M059J (cell line): Measurements from ENCODE around the gene SIGLEC1. TPM values are rescaled to one million over a fixed set of nuclear protein-coding genes. Genes with fewer than 3 reads are reported as not detected.

Source experiments
- DNase-seq: peaks from one replicate; pipeline ENCODE4 v3.0.0-alpha.2; 2012; ENCODE audit warnings: low read depth
- total RNA-seq: library from RNA; depleted of rRNA; stranded (reverse); fragments of >200 nt; shearing (Covaris generic); gene quantifications from 2 replicates; pipeline ENCODE4 v1.2.3, GENCODE V29; 2014

SIGLEC1 gene
- total RNA-seq, 1 experiment from 2014 or later, result not detected

DNA sequence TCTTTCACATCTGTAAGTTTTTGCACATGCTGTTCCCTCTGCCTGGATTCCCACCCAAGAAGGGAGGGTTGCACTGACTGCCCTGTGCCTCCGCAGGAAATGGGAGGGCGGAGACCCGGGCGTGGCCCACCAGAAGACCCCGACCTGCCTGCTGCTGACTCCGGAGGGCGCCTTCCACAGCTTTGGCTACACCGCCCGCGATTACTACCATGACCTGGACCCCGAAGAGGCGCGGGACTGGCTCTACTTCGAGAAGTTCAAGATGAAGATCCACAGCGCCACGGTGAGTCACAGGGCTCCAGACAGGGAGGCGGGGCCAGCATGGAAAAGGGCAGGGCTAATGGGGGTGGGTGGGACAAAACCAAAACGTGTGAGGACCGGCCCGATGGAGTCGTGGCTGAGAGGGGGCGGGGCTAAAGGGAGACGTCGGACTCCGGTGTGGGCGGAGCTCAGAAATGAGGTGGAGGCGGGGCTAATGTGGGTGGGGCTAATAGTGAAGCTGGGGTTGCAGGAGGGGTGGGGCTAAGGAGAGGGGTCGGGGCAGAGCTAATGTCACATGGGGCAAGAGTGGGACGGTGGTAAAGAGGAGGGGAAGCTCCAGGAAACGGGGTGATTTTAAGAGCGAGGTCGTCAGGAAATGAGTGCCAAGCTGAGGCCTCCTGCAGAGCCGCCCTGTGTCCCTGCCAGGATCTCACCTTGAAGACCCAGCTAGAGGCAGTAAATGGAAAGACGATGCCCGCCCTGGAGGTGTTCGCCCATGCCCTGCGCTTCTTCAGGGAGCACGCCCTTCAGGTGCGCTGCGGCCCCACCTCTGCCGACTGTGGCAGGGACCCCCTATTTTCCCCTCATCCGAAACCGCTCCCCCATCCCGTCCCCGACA is 32.6 kb upstream of the SIGLEC1 start:
- peak; percentile 83 for DNase-seq

DNA sequence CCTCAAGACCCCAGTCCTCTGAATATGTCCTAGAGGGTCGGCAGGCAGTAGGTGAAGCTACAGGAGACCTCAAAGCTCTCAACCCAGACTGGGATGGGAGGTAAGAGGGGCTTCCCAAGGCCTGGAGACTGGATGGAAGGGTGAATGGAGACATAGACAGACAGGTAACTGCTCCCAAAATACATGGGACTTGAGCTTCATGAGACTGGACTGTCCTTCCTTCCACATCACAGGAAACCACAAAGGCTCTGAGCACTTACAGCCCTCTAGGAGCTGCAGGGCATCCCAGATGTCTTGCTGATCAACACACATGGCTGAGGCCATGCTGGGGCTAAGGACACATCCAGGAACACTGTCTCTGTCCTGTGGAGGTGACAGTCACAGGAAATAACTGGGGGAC is 31.6 kb upstream of the SIGLEC1 start:
- no peak for DNase-seq

DNA sequence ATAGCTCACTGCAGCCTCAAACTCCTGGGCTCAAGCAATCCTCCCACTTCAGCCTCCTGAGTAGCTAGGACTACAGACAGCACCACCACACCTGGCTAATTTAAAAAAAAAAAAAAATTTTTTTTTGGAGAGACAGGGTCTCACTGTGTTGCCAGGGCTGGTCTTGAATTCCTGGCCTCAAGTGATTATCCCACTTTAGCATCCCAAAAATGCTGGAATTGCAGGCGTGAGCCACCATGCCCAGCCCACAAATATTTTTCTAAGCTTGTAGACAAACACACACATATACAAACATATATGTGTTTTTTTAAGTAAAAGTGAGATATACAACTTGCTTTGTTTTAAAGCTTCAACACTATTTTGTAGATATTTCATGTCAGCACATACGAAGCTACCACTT is 30.9 kb upstream of the SIGLEC1 start:
- DNase-seq, result no peak

DNA sequence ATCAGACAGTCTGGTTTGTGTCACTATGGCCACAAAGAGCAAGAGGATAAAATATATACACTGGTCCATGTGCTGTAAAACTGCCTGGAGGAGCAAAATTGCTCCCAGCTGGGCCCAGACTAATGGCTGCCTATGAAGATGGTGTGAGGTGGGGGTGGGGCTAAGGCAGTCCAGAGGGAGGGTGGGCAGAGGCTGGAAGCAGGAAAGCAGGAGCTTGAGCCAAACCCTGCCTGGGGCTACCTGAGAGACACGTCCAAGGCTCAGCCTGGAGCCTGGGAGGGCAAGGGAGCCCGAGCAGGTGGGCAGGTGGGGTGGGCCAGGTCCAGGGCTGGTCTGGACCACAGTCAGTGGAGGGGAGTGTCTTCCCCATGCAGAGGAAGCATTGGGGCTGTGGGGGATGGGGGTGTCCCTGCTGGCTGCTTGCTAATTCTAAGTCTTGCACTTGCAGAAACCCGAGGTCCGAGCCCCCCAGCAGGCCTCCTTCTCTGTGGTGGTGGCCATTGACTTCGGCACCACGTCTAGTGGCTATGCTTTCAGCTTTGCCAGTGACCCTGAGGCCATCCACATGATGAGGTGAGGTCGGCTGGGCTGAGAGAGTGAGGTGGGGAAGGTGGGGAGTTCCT is 29.5 kb upstream of the SIGLEC1 start:
- DNase-seq, result no peak

DNA sequence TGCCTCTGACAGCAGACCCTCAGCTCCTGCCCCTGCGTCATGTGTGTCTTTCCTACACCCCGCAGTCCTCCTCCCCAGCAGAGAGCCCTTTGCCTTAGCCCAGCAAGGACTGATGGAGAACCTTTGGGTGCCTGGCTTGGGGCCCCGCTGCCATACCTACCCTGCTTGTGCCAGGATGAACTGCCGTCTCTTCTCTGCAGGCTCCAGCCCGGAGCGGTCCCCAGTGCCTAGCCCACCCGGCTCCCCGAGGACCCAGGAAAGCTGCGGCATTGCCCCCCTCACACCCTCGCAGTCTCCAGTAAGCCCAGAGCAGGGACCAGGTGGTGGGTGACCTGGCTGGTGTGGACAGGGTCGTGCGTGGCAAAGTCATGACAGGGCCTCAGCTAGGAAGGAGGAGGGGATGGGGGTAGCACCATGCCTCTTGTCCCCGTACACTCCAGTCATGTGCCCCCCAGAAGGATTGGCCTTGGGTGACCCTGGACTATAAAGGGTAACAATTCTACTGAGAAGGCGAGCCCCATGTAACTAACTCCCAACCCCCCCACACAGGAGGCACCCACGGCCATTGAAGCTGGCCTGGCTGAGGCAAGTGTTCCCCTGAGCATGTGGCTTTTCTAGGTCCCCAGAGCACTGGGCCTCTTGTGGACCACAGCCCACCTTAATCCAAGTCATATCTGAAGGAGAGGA is 28.4 kb upstream of the SIGLEC1 start:
- no peak for DNase-seq

DNA sequence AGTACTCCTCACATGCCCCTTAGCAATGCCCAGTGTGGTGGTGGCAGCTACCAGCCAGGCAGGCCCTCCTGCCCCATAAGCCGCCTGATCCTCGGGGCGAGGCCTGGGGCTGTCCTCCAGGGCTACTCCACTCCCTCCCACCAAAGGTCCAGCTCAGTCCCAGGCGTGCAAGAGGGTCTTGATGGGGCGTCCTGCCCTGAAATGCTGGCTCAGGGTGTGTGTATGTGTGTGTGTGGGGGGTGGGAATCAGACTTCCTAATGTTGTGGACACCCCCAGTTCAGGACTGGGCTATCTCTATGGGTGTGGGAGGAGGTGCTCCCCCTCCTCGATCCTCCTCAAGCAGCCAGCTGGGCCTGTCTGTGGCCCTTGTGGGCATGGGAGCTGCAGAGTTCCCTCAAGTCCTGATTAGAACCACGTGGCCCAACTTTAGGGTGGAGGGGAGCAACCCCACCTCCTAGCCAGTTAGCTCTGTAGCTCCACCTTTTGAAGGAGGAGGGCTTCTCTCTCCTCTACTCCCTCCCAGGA is 27.6 kb upstream of the SIGLEC1 start:
- no peak for DNase-seq

DNA sequence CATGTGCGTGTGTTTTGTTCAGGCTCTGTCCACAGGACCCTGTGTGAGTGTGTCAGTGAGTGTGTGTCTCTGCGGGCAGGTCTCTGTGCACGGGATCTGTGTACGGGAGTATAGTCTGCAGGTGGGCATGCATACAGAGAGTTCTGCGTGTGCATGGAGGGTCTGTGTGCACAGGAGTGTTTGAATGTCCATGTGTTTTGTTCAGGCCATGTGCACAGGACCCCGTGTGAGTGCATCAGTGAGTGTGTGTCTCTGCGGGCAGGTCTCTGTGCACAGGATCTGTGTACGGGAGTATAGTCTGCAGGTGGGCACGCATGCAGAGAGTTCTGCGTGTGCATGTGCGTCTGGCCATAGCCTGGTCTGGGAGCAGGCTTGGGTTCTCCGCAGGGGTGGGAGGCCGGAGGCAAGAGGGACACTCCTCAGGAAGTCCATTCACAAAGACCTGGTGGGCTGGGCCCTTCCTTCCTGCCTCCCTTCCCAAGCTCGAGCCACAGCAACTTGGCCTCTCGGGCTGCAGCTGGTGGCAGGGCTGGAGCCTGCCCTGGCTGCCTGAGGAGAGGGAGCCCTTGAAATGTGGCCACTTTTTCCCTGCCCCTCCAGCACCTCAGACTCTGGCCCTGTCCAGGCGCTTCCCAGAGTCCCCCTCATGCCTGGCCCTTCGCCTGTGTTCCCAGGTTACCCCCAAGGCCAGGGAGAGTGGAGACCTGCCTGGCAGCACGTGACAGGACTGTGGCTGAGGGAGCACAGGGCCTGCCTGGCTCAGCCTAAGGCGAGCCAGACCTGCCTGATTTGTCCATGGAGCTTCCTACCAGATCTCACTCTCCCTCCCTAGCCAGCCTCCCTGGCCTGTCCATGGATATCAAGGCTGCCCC is 26.9 kb upstream of the SIGLEC1 start:
- DNase-seq, result no peak

DNA sequence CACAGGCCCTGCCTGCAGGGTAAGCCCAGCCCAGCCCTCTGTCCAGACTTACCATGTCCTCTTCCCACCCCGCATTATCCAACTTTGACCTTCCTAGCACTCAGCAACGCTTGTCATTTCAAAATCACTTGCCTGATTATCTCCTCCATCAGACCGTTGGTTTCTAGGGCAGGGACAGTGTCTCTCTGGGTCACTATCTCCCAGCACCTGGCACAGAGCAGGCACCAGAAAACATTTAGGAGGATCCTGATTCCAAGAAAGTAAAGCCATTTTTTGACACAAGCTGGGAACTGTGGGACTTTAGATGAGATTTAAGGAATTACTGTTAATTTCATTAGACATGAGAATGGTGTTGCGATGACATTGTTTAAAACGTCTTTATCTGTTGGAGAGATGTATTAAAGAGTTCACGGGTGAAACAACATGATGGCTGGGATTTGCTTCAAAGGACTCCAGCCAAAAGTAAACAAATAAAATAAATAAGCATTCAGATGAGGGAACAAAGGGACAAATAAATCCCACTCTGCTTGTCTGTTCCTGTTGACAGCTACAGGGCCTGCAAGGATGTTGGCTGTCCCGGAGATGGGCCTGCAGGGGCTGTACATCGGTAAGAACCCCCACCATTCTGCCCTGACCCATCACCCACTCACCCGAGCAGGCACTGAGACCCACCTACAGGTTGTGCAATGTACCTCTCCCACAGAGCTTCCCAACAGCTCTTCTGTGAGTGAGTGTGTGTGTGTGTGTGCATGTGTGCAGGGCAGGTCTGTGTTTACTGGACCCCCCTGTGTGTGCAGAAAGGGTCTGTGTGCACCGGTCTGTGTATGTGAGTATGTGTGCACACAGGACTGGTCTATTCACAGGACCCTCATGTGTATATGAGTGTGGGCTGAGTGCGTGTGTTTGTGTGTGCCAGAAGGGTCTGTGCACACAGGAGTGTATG is 26.0 kb upstream of the SIGLEC1 start:
- DNase-seq, result no peak

DNA sequence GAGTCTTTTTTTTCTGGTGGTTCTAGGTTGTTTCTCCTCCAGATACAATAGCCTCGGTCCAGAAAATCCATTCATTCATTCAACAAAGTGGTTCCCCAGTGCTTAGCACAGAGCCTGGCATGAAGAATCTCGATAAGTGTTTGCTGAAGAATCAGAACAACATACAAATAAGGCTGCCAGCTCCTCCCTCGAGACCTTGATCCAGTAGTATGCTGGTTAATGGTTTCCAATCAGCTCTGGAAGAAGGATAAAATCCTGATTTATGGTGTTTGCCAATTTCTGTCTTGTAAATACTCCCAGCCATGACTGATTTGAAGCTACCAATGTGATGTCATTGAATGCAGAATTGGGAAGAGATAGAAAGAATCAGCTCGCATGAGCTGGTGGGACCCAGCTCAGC is 23.4 kb upstream of the SIGLEC1 start:
- no peak for DNase-seq

DNA sequence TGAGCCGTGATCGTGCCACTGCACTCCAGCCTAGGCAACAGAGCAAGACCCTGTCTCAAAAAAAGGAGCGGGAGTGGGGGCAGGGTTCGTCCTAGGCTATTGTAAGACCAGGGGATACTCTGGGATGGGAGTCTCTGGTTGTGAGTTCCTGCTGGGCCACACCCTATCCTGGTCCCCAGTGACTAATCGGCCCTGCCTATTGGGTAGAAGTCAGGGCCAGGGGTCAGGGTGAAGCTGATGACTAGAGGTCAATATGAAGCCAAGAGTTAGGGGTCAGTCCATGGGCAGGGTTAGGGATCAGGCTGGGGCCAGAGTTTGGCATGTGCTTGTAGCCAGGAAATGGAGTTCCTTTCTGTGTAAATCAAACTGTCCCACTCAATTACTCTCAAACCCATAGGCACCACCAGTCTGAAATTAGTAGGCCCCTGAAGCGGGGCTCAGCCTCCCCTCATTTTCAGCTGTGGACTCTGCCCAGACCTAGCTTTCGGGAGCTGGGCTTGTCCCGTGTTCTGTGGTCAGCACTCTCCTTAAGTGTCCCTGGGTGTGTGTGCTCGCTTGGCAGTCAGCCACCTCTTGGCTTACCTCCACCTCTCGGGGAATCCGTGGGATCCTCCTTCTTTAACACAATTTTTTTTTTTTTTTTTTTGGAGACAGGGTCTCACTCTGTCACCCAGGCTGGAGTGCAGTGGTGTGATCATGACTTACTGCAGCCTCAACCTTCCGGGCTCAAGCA is 21.9 kb upstream of the SIGLEC1 start:
- no peak for DNase-seq

DNA sequence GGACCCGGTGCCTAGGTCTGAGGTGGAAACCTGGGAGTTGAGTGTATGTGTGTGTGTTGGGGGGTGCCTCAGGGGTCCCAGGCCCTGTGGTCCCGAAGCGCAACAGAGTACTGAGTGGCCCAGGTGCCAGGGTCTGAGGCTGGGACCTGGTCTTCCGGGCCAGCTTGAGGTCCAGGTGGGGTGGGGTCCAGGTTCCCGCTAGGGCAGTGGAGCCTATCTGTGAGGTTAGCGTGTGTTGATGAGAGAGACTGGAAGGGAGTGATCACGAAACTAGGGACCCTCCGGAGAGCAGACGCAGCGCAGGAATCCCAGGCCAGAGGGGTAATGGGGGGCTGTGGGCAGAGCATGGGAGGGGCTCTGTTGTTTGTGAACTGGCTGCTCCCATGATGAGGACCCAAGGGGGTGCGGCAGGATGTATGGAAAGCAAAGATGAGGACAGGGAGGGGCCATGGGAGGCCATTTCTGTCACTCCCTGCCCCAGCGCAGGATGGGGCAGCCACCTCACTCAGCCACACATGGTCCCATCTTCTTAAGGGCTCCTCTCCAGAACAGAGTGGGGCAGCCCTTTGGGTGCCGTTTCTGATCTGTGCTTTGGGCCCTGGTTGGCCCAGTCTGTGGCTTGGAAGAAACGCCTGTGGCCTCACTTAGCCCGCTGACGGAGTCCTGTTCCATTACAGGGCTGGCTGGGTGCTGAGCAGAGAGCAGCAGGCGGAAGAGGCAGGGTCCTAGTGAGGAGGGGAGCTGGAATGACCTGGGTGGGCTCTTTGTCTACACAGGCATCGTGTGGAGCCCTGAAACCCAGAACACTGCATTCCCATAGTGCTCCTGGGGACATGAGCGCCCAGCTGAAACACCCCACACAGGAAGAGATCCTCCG is 21.0 kb upstream of the SIGLEC1 start:
- DNase-seq, result no peak

DNA sequence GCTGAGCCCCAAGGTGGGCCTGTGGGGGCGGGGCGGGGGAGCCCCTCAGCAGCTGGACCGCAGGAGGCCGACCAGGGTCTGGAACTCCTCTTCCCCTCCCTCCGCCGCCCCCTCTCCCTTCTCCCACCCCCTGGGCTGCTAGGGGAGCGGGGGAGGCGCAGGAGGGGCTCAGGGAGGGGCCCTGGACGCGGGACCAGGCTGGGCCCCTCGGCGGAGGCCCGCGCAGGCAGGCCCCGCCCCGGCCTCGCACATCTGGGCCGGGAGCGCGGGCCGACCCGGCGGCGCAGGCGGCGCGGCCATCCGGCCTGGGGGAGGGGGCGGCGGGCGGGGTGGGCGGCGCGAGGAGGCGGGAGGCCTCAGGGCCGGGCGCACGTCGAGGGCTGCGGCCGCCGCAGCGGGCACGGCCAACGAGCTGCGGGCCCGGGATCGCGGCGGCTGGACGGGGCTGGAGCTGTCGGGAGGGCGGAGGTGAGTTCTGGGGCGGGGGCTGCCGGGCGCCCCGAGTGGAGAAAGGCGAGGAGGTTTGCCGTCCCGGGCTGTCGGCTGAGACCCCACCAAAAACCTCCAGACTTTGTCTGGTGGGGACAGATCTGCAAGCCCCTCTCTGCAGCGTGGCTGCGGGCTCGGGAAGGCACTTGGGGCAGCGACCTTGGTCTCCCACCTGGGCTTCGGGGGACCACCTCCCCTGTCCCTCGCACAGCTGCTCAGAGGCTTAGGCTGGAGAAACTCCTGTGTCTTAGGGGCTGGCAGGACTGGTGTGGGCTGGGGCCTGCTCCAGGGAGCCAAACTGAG is 20.1 kb upstream of the SIGLEC1 start, which contains the start of gene HSPA12B:
HSPA12B (plus strand) TSS at position 359 of the 792 bp plus-strand sequence. CDS start 5,990 bp downstream, outside the sequence.
- DNase-seq, result no peak

DNA sequence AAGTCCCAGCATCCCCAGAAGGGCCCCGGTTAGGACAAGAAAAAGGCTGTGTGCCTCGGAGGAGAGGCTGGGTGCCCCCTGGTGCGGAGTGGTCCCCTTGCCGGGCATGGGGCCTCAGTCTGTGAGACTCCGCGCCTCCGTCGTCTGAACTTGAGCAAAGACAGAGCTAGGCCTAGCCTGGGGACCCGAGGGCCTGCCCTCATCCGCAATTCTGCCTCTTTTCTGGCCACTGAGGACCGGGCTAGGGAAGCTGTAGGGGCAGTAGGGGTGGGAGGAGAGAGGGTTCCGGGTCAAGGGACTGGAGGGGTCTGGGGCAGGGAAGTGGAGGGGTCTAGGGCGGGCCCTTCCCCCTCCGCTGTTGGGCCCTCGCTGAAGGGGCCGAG is 19.5 kb upstream of the SIGLEC1 start:
- DNase-seq, result no peak

DNA sequence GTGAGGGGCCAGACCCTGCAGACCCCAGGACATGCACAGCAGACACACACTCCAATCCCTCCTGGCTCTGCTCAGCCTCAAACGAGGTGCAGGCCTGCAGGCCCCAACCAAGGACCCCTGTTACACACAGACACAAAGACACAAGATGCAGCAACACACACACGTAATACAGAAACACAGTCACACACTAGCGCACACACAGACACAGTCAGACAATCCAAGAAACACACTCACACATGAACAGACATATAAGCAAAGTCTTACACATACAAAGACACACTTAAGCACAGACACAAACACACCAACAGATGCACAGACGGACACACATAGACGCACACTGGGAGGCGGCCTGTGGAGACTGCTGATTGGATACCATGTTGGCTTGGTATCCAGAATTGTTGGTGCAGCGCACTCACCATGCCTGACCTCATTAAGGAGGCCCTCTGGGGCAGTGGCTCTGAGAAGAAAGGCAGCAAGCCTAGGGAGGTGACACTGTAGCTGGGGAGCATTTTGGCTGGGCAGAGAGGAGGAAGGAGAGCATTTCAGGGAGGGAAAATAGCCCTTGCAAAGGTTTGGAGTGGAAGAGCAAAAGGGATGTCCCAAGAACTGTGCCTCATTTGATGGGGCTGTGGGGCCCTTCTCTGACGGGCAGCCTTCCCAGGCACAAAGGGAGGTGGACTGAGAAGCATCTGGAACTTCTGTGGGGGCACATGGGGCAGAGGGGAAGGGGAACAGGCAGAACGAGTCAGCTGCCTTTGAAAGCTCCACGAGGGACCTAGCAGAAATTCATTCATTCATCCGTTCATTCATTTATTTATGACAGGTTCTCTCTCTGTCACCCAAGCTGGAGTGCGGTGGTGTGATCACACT is 18.6 kb upstream of the SIGLEC1 start:
- DNase-seq, result no peak

DNA sequence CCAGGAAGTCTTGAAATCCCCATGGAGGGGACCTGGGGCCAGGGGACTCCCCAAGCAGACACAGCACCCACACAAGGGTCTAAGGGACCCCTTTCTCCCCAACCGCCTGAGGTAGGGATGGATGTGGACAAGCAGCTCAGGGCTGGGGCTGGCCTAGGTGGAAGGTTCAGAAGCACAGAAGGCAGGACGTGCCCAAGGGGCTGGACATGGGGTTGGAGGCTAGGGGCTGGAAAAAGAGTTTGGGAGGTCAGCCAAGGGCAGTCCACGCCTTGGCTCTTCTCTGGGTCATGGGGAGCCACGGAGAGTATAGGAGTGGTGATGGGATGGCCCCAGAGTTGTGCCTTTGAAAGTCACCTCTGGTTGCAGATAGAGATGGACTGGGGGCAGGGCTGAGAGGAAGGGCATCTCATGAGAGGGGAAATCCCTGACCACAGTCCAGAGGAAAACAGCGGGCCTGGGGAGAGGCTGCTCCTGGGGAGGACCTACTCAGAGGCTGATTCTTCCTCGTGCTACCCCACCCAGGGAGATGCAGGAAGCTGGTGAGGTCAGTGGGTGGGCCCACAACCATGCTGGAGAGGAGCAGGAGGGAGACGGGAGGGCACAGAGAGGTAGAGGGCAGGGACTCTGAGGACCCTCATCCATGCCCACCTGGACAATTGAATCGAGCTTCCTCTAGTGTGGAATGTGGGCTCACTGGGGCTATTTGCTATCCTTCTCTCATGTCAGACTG is 17.6 kb upstream of the SIGLEC1 start:
- DNase-seq, result no peak

DNA sequence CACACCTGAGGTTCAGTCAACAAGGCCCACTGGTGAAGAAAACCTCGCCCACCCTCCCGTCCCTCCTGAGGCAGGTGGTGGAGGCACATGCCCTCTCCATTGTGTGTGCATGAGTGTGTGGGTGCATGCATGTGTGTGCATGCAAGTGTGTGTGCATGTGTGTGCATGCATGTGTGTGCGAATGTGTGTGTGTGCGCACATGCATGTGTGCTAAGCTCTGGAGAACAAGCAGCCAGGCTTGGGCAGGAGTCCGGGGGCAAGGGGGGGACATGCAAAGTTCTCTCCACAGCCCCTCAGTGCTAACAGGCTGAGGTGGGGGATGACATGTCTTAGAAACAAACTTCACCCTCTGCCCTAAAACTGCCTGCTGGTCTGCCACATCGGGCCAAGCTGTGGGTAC is 17.0 kb upstream of the SIGLEC1 start:
- no peak for DNase-seq
